Gastrocnemius medialis (tissue), 4 donors: ENCODE measurements around the gene BICDL1.

Source experiments
- POLR2A ChIP-seq, 2 donors: fragments of 450-650 bp; IDR thresholded peaks; one replicate each; pipeline ENCODE4 v1.6.1; 2017; ENCODE audit warnings: antibody characterized with exemption in 2 of 2, mild to moderate bottlenecking in 2 of 2, moderate library complexity in 2 of 2
- TF ChIP-seq, protein P1 (sequence below), 5 experiments: fragments of 450-650 bp in 3 of 5; fragments of 200-600 bp in 2 of 5; sonication (generic) in 2 of 5; IDR thresholded peaks in 4 of 5; conservative IDR thresholded peaks in 1 of 5; 1 replicate in 4 of 5; 2 replicates in 1 of 5; pipeline ENCODE4 v1.5.1; 2016 to 2019; ENCODE audit warnings: antibody characterized with exemption in 5 of 5, mild to moderate bottlenecking in 3 of 5, moderate library complexity in 3 of 5

GRCh38 chr12:120121343-120121742 lies 132.3 kb downstream of the BICDL1 start:
- TF ChIP-seq, protein P1, sequence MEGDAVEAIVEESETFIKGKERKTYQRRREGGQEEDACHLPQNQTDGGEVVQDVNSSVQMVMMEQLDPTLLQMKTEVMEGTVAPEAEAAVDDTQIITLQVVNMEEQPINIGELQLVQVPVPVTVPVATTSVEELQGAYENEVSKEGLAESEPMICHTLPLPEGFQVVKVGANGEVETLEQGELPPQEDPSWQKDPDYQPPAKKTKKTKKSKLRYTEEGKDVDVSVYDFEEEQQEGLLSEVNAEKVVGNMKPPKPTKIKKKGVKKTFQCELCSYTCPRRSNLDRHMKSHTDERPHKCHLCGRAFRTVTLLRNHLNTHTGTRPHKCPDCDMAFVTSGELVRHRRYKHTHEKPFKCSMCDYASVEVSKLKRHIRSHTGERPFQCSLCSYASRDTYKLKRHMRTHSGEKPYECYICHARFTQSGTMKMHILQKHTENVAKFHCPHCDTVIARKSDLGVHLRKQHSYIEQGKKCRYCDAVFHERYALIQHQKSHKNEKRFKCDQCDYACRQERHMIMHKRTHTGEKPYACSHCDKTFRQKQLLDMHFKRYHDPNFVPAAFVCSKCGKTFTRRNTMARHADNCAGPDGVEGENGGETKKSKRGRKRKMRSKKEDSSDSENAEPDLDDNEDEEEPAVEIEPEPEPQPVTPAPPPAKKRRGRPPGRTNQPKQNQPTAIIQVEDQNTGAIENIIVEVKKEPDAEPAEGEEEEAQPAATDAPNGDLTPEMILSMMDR (IDR thresholded peaks at IDR 0.05 in 4 of 5, conservative IDR thresholded peaks at IDR 0.05 in 1 of 5) = no peak
- no peak for TF ChIP-seq POLR2A (IDR thresholded peaks at IDR 0.05)
